ENCODE measurements around the gene DHX32.

Gene DHX32

GRCh38 chr10:125849448-125849847 is 31.6 kb downstream of the DHX32 start:
- no peak for DNase-seq (ENCODE audit: low spot score)

GRCh38 chr10:125848857-125849256 is 32.2 kb downstream of the DHX32 start:
- no peak for DNase-seq (ENCODE audit: low spot score)

- no peak for DNase-seq (ENCODE audit: low spot score)
These were observed 32.7 kb downstream of the DHX32 start for GRCh38 chr10:125848371-125848770.

GRCh38 chr10:125846894-125847293 is 34.2 kb downstream of the DHX32 start:
- DNase-seq (ENCODE audit: low spot score): no peak

GRCh38 chr10:125845617-125846016 is 35.5 kb downstream of the DHX32 start:
- no peak for DNase-seq (ENCODE audit: low spot score)

- no peak for DNase-seq (ENCODE audit: low spot score)
These were observed 36.3 kb downstream of the DHX32 start for GRCh38 chr10:125844751-125845221.

GRCh38 chr10:125843603-125844329 is 37.3 kb downstream of the DHX32 start:
- DNase-seq (ENCODE audit: low spot score): no peak

GRCh38 chr10:125840955-125841354 is 40.1 kb downstream of the DHX32 start:
- DNase-seq (ENCODE audit: low spot score): no peak

GRCh38 chr10:125840406-125840805 is 40.7 kb downstream of the DHX32 start:
- DNase-seq (ENCODE audit: low spot score): no peak

GRCh38 chr10:125838802-125839575 is 42.1 kb downstream of the DHX32 start:
- DNase-seq (ENCODE audit: low spot score): no peak

GRCh38 chr10:125836746-125837145 is 44.3 kb downstream of the DHX32 start:
- DNase-seq (ENCODE audit: low spot score): no peak

GRCh38 chr10:125828311-125828710 is 52.8 kb downstream of the DHX32 start:
- DNase-seq (ENCODE audit: low spot score): peak; percentile 44

- DNase-seq (ENCODE audit: low spot score): no peak
These were observed 54.0 kb downstream of the DHX32 start for GRCh38 chr10:125827133-125827532.

- no peak for DNase-seq (ENCODE audit: low spot score)
These were observed 56.4 kb downstream of the DHX32 start for GRCh38 chr10:125824736-125825135.

- no peak for DNase-seq (ENCODE audit: low spot score)
These were observed 57.3 kb downstream of the DHX32 start for GRCh38 chr10:125823663-125824251.

GRCh38 chr10:125822878-125823662 is 58.0 kb downstream of the DHX32 start, which contains the start of the genes BCCIP and UROS:
TSS of gene BCCIP (plus strand) at chr10:125823546. CDS start at chr10:125823558, 12 bp downstream.
TSS of gene UROS (minus strand) at chr10:125823258. CDS start at chr10:125816499, 6,759 bp downstream.
- peak; percentile 90 for DNase-seq (ENCODE audit: low spot score)

GRCh38 chr10:125820701-125821100 is 60.4 kb downstream of the DHX32 start:
- DNase-seq (ENCODE audit: low spot score): no peak

GRCh38 chr10:125817337-125817946 is 63.6 kb downstream of the DHX32 start:
- DNase-seq (ENCODE audit: low spot score): no peak

GRCh38 chr10:125816548-125816947 is 64.5 kb downstream of the DHX32 start:
- no peak for DNase-seq (ENCODE audit: low spot score)

GRCh38 chr10:125815764-125816163 is 65.3 kb downstream of the DHX32 start:
- no peak for DNase-seq (ENCODE audit: low spot score)

GRCh38 chr10:125812128-125812750 is 68.9 kb downstream of the DHX32 start:
- no peak for DNase-seq (ENCODE audit: low spot score)

Measured in activated CD4-positive, alpha-beta T cell treated with anti-CD3 and anti-CD28 coated beads, Interleukin-2, Interleukin-4, amounts not matched to agents 100 ng/mL and 50 ng/mL, durations not matched to agents 16 hours and 8 hours (primary cell).